HG03469 (cell line): ENCODE results near the gene AVPR1B.
"Not testable (repeated sequence)": the region's sequence is repeated elsewhere in the genome, so short reads cannot be mapped to it uniquely, and the experiment has no call there.

Experiments used
- ATAC-seq: cut with Tn5 transposase; IDR thresholded peaks from one replicate; pipeline ENCODE4 v1.9.1; 2021; ENCODE audit warnings: mild to moderate bottlenecking, moderate library complexity, moderate number of reproducible peaks; ENCODE audit not compliant: unreplicated experiment

Gene AVPR1B

DNA sequence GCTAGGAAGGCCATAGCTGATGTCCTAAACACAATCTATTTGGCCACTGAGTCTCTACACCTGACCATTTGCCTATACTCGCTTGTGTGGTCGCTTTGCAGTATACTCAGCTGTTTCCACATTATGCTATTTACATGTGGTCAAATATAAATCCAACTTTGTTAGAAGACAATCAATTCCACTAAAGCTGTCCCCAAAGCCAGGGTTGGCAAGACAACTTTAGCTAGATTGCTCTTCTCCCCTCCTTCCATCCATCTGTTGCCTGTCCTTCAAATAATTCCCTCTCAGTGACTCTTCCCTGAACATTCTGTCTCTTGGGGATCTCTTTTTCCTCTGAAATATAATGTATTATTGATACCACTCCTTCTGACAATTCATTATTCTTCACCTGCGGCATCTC lies 30.1 kb downstream of the AVPR1B start:
- no peak for ATAC-seq

DNA sequence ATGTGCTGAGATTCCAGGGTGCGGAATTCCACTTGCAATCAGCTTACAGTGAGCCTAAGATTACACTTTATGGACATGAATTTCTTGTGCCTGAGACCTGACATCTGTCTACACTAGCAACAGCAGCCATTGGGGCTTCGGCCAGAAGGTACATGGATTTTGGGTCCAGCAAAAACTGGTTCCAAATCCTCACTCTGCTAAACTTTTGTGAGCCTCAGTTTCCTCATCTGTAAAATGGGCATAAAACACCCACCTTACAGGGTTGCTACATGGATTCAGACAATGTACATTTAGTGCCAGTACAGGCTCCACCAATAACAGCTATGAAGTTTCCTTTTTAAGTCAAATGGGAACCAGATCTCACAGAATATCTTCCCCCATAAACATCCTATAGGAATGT lies 33.4 kb downstream of the AVPR1B start:
- no peak for ATAC-seq

DNA sequence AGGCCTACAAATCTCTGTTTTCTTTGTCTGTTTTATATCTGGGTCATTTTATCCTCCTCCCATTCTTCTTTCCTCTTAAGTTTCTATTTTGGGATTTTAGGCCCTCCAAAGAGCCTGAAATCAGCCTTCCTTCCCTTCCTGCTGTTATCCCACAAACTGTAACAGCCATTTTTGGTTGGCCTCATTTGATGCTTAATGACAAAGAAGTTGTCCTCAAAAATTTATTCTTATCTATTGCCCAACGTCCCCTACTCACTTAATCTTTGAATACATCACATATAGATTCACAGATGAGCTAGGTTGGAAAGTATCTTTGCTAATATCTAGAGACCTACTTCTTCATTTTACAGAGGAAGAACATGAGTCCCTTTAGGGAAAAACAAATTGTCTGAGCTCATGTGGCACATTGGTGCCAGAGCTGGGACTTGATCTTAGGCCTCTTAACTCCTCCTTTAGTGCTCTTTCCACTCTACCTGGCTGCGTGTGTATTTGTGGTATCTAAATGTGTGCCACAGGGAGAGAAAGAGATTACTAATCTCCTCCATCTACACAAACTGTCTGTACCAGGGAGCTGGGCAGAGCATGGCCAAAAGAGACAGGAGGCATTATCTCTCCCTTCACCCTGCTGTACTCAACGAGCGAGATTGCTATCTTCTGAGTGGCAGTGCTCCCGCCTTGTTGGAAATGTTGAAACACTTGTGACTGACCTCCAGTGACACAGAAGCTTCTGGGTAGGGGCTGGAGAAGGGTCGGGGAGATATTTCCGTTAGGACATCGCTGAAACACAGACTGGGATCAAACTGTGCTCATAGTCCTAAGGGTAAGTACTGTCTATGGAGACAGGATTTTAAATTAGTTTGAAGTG lies 34.1 kb downstream of the AVPR1B start:
- ATAC-seq, result no peak

DNA sequence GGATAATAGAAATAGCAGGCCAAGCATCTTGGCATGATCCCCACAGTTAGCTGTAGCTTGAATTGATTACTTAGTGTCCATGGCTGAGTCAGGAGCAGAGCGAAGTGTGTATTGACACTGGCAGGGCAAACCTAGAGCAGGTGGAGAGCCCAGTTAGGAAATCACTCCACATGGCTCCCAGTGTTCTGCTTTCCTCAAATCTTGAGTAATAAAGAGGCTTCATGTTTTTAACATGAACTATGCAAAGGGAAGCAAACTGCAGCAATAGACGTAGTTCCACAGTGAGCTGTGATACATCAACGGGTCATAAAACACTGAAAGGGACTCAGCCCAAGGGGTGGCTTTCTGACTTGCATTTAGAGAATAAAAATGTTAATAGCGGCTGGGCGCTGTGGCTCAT lies 35.3 kb downstream of the AVPR1B start:
- ATAC-seq, result no peak

DNA sequence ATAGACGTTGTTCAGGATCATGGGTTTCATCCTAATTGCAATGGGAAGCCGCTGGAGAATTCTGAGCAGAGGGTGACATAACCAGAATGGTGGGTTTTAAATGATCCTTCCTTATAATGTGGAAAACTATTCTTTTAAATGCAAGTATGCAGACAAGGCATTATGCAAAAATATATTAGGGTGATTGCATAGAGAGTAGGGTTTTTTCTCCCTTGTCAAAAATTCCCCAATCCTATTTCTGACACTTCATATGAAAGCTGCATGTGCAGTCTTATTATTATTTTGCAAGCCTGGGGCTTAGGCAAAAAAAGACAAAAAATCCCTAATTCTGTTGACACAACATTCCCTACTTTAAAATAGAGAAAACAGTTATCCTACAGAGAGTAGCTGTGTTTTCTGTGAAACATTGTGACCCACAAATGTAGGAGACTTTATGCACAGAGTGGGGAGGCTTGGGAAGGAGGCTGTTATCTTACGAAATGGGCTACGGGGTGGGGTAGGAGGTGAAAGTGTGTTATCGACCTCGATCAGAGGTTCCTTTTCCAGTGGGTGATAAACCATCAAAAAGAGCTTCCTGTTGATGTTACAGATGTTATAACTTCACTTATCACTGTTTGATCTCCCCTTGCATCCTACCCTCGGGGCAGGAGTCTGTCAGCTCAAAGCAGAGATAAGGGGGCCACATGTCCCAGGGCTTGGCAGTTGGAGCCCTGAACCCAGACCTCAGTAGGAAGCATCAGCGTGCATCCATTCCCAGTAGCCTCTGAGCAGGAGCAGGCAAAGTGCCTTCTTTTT lies 37.0 kb downstream of the AVPR1B start:
- no peak for ATAC-seq

DNA sequence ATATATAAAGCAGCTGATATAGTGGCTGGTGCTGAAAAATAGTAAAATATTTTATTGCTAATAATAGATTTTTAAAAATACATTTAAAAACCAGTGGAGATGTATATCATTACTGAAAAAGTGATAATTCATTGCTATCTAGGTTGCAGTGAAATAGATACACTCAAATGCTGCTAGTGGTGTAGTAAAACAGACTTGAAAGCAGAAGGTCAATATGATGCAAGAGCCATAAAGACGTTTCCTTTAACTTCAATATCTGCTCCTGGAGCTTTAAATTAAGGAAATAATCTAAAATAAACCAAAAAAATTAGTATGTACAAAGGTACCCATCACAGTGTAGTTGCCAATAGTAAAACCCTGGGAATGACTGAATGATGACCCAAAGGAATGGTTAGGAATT lies 38.1 kb downstream of the AVPR1B start:
- no peak for ATAC-seq

DNA sequence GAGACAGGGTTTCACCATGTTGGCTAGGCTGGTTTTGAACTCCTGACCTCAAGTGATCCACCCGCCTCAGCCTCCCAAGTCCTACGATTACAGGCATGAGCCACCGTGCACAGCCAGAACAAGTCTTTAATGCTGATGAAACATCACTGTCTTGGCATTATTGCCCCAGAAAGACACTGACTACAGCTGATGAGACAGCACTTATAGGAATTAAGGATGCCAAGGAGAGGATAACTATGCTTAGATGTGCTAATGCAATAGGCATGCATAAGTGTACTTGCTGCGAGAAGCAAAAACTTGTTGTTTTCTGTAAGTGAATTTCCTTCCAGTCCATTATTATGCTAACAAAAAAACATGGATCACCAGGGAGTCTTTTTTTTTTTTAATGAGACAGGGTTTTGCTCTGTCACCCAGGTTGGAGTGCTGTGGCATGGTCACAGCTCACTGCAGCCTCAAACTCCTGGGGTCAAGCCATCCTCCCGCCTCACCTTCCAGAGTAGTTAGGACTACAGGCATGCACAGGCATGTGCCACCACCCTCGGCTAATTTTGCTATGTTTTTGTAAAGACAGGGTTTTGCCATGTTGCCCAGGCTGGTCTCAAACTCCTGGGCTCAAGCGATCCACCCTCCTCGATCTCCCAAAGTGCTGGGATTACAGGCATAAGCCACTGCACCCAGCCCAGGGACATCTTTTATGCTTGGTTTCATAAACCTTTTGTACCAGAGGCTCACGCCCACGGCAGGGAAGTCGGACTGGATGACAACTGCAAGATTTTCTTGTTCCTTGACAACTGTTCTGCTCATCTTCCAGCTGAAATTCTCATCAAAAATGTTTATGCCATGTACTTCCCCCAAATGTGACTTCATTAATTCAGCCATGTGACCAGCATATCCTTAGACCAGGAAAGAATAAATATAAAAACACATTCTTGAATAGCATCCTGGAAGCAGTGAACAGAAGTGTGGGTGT lies 41.1 kb downstream of the AVPR1B start:
- no peak for ATAC-seq

DNA sequence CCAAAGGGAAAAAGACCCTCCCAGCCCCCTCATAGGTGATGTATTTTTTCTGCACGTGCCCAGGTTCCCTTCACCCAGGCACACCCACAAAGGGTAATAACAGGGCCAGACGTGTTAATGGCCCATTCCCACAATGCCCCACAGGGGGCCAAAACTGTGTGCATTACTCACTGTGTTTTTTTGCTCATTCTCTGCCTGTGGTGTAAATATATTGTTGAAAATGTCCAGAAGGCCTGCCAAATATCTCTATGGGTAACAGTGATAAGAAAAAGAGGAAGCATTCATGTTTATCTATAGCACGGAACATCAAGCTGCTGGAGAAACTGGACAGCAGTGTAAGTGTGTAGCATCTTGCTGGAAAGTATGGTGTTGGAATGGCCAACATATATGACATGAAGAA lies 42.3 kb downstream of the AVPR1B start:
- ATAC-seq, result no peak

DNA sequence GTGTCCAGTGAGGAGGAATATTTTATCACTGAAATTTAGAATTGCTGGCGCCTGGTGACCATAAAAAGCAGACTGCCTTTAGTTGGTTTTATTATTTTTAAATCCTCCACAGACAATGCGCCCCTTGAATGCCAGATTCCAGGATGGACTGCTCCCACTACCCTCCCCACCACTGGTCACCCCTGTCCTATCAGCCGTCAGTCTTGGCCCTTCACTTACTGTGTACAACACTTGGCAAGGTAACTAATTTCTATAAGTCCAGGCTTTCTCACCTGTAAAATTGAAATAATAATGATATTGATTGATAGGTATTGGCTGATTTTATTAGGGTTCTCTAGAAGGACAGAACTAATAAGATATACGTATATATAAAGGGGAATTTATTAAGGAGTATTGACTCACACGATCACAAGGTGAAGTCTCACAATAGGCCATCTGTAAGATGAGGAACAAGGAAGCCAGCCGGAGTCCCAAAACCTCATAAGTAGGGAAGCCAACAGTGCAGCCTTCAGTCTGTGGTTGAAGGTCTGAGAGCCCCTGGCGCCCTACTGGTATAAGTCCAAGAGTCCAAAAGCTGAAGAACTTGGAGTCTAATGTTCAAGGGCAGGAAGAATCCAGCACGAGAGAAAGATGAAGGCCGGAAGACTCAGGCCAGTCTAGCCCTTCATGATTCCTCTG lies 46.4 kb downstream of the AVPR1B start:
- no peak for ATAC-seq

DNA sequence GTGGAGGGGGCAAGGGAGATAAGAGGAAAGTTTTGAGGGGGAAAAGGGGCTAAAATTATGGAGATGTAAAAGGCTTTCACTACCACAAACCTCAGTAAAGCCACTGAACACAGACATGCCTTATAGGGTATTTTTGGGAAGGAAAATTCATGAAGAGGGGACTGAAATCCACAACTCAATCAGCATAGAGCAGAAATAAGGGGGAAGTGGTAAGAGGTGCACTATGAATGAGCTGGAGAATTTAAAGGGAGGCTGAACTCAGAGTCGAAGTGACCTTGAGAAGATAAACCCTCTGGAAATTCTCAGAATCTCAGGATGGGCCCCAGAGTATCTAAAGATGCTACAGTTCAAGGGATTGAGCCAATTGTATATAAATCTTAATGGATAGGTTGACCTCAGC lies 48.9 kb downstream of the AVPR1B start:
- no peak for ATAC-seq

DNA sequence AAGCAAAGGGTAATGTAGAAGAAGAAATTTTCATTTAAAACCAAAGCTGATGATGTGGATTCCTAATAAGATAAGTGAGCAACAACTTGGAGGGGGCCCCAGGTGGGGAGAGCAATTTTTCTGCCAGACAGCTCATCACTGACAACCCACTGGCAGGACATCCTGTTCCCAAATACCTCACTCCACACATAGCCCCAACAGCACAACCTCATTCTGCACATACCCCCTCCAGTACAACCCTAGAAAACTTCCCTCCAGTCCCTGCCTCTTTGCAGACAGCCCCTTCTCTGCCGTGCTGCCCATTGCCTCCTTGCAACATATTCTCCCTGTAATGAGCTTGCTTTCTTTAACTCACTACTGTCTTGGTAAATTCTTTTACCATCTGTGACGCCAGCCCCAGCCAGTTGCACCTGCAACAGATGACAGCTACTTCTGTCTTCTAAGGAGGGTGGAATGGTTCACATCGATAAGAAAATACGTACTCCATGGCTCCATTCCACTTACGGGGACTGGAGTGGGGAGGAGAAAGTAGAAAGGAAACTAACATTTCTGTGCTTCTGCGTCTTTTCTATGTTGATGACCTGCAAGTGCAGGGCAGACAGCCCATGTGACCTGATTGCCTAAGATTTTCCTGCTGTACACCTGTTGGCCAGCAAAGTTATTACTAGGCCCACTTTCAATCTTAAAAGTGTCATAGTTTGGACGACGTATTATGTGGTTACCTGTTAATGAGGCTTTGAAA lies 49.5 kb downstream of the AVPR1B start:
- ATAC-seq, result no peak

DNA sequence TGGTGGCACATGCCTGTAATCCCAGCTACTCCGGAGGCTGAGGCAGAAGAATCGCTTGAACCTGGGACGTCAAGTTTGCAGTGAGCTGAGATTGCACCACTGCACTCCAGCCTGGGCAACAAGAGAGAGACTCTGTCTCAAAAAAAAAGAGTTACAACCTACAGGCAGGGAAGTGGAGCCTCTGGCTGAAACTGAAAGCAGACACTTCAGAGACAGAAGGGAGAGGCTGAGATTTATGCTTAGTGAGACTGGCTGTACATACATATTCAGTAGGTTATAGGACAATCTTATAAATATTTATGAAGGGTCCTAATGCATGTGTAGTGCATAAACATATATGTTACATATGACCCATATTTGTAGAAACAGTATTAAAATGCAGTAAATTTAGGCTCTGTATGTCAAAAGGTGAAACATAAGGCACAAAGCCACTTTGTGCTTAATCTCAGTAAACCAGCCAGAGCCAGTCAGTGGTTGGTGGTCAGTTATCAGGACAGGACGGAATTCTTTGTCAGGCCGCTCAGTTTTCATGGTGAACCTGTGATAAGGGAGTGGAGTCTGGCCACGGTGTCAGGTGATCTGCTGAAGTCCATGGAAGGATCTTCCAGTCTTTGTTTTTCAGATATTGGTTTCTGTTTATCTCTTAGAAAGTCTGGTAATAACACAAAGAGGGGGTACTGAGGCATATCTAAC lies 50.6 kb downstream of the AVPR1B start:
- peak; percentile 70 for ATAC-seq

DNA sequence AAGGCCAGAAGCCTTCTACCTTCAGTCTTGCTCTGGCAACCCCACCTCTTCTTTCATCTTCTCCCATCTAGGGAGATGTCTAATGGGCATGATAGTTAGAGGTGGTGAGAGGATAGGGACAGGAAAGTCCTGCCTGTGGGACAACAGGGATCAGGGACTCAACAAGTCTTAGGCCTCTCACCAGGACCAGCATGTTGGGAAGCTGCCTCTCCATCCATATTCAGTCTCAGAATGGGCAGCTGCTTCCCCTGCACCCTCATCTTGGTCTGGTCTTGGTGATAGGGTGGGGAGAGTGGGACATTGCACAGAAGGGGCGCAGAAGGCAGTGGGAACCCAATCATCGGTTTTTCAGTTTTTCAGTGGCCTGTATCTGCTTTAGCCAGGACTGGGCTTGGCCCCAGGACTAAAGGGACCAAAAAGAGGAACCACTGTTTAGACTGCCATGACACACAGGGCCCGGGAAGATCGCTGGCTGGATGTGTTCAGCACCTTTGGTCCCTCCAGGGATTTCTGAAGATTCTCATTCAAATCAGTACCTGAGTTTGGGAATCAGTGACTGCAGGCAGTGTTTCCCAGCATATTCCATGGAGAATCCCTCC lies 51.5 kb downstream of the AVPR1B start:
- ATAC-seq, result no peak

DNA sequence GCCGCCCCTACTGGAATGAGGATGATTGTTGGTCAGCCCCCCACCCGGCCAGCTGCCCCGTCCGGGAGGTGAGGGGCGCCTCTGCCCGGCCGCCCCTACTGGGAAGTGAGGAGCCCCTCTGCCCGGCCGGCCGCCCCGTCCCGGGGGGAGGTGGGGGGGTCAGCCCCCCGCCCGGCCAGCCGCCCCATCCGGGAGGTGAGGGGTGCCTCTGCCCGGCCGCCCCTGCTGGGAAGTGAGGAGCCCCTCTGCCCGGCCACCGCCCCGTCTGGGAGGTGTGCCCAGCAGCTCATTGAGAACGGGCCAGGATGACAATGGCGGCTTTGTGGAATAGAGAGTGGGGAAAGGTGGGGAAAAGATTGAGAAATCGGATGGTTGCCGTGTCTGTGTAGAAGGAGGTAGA lies 52.7 kb downstream of the AVPR1B start:
- not testable (repeated sequence) for ATAC-seq

DNA sequence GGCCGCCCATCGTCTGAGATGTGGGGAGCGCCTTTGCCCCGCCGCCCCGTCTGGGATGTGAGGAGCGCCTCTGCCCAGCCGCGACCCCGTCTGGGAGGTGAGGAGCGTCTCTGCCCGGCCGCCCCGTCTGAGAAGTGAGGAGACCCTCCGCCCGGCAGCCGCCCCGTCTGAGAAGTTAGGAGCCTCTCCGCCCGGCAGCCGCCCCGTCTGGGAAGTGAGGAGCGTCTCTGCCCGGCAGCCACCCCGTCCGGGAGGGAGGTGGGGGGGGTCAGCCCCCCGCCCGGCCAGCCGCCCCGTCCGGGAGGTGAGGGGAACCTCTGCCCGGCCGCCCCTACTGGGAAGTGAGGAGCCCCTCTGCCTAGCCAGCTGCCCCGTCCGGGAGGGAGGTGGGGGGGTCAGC lies 53.2 kb downstream of the AVPR1B start:
- not testable (repeated sequence) for ATAC-seq

DNA sequence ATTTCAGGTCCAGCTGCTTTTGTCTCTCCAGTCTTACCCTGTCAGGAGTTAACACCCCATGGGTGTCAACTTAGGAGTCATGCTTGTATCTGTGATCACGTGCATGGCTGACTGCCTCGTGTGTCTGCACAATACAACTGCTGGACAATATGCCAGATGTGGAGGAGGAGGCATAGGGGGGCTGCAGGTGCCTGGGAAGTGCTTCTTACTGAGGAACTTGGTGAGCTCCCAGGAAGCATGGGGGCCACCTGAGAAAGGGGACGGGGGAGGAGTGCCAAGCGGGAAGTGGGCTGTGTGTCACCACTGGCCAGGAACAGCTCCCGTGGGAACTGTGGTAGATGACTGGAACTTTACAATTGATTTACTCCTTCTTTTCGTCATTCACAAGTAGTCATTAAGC lies 54.7 kb downstream of the AVPR1B start:
- no peak for ATAC-seq

DNA sequence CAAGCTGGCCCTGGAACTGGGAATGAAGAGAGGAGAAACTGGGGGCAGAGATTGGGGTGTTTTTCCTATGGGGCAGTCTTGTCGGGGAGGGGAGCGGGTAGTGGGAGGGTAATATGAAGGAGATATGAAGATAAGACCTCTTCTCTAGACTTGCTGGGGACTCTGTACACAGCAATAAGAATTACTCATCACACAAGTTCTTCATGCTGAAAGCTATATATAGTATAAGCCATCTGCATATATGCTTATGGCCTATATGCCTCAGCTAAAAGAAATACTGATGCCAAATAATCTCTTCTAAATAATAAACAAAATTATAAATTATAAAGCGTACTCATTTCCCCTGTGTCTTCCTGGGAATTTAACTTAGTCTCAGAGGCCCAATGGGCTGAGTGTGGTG lies 56.3 kb downstream of the AVPR1B start:
- ATAC-seq, result no peak
